ENCODE measurements around the gene YY1.
"Not testable (repeated sequence)": the region's sequence is repeated elsewhere in the genome, so short reads cannot be mapped to it uniquely, and the experiment has no call there.

YY1 gene

DNA sequence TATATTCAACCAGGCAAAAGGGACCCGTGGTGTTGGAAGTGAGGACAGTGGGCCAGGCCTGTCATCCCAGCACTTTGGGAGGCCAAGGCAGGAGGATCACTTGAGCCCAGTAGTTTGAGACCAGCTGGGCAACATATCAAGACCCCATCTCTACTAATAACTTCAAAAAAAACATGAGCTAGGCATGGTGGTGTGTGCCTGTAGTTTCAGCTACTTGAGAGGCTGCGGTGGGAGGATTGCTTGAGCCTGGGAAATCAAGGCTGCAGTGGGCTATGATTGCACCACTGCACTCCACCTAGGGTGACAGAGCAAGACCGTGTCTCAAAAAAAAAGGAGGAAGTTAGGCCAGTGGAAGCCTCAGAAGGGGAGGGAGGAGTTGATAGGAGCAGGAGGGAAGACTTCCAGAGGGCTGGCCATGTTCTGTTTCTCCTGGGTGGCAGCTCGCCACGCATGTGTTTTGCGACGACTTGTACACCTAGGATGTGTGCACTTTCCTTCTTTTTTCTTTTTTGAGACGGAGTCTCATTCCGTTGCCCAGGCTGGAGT, 57.2 kb downstream of the YY1 start:
- DNase-seq (ENCODE audit: low read depth, low spot score), result no peak

- not testable (repeated sequence) for DNase-seq (ENCODE audit: low read depth, low spot score)
Observed at GRCh38 chr14:100296729-100297128, 57.8 kb downstream of the YY1 start.

GRCh38 chr14:100297320-100298300, 58.7 kb downstream of the YY1 start:
- no peak for DNase-seq (ENCODE audit: low read depth, low spot score)

DNA sequence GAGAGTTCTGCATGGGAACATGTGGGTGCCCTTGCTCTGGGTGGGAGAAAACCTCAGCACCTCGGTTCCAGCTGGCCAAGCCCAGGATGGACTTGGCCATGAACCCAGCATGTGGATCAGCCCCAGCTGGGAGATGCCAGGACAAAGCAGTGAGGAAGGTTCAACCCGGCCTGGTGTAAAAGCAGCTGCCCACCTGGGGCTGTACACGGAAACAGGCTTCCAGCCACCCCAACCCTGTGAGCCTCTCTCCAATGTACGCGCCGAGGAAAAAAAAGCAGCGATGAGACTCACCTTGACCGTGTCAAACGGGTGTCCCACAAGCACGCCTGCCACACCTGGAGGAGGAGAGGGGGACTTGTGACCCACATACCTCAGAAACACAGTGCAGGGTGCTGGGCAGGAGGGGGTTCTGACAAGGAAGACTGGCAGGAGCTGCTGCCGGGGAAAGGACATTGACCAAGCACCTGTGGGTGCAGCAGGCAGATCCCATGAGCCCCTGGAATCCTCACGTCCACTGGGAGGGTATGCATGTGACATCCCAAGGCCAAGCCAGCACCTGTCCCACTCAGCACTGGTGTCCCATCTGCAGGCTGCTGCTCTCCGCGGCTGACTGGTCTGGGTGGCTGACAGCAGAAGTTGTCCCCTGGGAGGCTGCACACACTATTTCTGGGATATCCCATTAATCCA, 59.8 kb downstream of the YY1 start:
- no peak for DNase-seq (ENCODE audit: low read depth, low spot score)

GRCh38 chr14:100299238-100299560, 60.3 kb downstream of the YY1 start:
- no peak for DNase-seq (ENCODE audit: low read depth, low spot score)

- DNase-seq (ENCODE audit: low read depth, low spot score), result no peak
Observed at GRCh38 chr14:100302616-100303015, 63.7 kb downstream of the YY1 start.

DNA sequence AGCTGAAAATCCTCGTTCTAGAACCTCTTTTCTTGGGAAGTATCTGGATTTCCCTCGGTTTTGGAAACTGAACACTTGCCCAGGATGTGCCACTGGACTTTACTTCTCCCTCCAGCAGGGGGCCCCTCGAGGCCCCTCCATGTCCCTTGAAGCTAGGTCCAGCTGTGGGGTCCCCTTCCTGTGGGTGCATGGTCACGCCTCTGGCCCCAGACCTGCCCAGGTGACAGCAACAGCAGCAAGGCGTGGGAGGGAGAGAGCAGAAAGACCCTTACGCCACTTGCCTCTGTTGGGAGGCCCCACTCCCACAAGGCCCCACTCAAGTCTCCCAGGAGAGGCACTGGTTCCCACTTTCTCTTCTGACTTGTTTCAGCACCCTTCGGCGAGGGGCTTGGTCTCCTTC, 64.2 kb downstream of the YY1 start:
- no peak for DNase-seq (ENCODE audit: low read depth, low spot score)

DNA sequence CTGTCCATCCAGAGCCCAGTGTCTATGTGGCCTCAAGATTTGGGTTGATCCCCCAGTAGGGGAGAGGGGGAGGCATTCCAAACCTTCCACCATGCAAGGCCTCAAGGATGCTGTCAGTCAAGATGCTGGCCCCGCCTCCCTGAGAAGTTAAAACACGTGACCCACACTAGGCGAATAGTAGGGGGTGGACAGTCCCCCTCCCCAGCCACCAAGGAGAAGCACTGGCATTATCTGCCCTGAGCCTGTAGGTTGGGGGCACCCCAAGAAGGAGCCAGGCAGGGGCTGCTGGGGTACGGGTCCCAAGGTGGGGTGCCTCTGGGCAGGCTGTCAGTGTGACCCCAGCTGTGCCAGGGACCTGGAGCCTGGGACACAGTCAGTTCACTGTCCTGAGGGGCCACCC, 65.0 kb downstream of the YY1 start:
- DNase-seq (ENCODE audit: low read depth, low spot score), result no peak

DNA sequence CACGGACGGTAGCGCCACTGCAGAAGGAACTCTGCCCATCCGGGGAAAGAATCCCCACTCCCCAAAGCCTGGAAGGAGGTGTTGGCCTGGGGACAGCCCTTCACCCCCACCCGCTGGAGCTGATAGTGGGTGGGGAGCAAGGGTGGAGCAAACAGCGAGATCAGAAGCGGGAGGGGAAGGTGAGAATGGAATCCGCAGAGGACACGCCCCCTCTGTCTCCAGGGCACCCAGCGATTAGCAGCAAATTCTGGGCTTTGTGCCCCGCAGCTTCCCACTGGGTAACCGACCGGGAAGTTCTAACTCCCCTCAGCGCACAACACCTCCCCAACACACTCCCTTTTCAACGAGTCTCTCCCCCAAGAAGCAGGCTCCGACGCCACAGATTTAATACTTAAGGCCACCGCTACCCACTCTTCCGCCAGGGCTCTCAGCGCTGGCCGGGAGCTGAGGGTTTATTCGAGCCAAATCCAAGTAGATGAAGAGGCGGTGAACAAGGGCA, 65.9 kb downstream of the YY1 start:
- no peak for DNase-seq (ENCODE audit: low read depth, low spot score)

- no peak for DNase-seq (ENCODE audit: low read depth, low spot score)
Observed at GRCh38 chr14:100305324-100306100, 66.6 kb downstream of the YY1 start.

DNA sequence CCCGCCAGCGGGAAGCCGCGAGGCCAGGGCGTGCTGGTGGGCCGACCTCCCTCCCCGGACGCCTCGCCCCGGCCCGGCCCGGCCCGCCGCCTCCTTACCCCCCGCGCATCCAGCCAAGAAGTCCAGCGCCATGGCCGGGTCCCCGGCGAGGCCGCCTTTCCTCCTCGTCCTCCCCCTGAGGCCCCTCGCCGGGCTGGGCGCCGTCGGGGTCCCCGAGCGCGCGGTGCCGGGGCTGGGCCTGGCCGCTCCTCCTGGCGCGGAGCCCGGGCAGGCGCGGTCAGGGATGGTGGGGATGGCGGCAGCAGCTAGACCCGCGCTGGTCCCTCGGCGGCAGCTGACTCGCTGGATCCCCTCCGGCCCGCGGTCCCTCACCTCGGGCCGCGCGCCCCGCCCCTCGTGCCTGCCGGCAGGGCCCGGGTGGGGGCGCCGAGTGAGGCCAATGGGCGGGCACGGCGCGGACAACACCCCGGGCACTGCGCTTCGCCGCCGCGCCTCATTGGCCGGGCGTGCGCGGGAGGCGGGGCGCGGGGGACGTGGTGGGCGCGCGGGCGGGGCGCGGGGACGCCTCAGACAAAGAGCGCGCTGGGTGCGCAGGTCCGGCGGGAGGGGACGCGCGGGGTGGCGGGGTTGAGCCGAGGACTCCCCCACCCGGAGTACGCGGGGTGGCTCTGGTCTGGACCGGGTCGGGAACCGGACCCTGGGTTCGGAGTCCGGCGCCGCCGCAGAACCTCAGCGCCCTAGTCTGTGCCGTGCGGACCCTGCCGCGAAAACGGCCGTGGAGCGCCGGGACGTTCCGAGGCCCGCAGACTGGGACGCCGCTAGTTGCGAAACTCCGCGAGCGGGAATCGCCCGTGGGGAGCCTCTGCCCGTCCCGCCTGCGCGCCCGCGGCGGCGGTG, 67.4 kb downstream of the YY1 start, which contains the start of gene SLC25A29:
Gene SLC25A29, minus strand, starts transcription at position 344 of the 897 bp plus-strand sequence. Its CDS starts 212 bp downstream, at position 132.
- peak; percentile 41 for DNase-seq (ENCODE audit: low read depth, low spot score)

GRCh38 chr14:100306998-100307765, 68.2 kb downstream of the YY1 start:
- DNase-seq (ENCODE audit: low read depth, low spot score), result no peak

- no peak for DNase-seq (ENCODE audit: low read depth, low spot score)
Observed at GRCh38 chr14:100307766-100308426, 69.0 kb downstream of the YY1 start.

DNA sequence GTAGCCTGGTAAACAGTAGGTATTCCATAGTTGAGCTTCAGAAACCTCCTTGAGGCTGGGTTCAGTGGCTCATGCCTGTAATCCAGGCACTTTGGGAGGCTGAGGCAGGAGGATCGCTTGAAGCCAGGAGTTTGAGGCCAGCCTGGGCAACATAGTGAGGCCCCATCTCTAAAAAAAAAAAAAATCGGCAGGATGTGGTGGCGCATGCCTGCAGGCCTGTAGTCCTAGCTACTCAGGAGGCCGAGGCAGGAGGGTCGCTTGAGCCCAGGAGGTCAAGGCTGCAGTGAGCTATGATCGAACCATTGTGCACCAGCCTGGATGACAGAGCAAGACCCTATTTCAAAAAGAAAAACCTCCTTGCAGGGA, 69.5 kb downstream of the YY1 start:
- not testable (repeated sequence) for DNase-seq (ENCODE audit: low read depth, low spot score)

DNA sequence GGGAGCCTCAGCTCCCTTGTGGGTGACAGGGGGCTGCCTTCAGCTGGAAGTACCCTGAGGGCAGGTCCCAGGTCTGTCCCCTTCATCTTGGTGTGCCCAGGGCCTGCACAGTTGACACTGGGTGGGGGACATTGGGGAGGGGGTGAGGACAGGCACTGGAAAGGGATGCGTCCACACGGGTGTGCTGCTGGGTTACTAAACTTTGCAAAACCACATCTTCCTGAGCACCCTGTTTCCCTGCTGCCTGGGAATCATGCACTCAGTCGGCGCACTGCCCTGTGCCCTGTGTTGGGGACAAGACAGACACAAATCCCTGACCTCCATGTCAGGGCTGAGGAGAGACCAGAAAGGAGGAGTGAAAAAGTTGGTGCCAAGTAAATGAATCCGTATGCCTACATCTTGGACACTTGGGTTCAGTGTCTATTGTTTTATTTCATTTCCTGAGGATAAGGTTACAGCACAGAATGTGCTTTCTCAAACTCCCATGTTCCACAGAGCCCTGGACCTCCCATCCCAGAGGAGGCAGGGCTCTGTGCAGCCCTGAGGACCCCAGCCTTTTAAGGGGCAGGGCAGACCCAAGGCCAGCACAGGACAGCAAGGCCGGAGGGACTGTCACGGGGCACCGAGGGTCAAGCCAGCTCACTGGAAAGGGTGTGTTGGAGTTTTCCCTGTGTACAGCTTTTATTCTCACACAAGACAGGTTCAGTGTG, 70.2 kb downstream of the YY1 start:
- no peak for DNase-seq (ENCODE audit: low read depth, low spot score)

GRCh38 chr14:100312110-100312876, 73.3 kb downstream of the YY1 start:
- DNase-seq (ENCODE audit: low read depth, low spot score), result not testable (repeated sequence)

GRCh38 chr14:100312877-100313400, 74.0 kb downstream of the YY1 start:
- no peak for DNase-seq (ENCODE audit: low read depth, low spot score)
